Lower leg skin (tissue), 4 donors: ENCODE results near the gene TCP11X1. TPM values are rescaled to one million over a fixed set of nuclear protein-coding genes. Genes with fewer than 3 reads are reported as not detected.
"Not testable (repeated sequence)": the region's sequence is repeated elsewhere in the genome, so short reads cannot be mapped to it uniquely, and the experiment has no call there.

Experiments used
- DNase-seq, 2 donors: peaks; one replicate each; pipeline ENCODE4 v3.0.0-alpha.2; 2019; ENCODE audit warnings: low spot score in 2 of 2
- H3K4me3 ChIP-seq: fragments of 200-600 bp; sonication (generic); 2 replicates; pipeline ENCODE4 v1.5.1; 2017; ENCODE audit warnings: mild to moderate bottlenecking, low read depth; ENCODE audit not compliant: poor library complexity, severe bottlenecking
- POLR2A ChIP-seq, 2 donors: fragments of 450-650 bp; IDR thresholded peaks; one replicate each; pipeline ENCODE4 v1.6.1; 2016 to 2017; ENCODE audit warnings: antibody characterized with exemption in 2 of 2, mild to moderate bottlenecking in 1 of 2, moderate library complexity in 1 of 2
- WGBS, 2 donors: methylation state at CpG; one replicate each; pipeline ENCODE4 v1.1.5; 2018; 5-methylcytosine and 5-hydroxymethylcytosine counted together
- intact Hi-C: fragments of 100-400 bp; cut with DNase I; formaldehyde crosslinking; loops from one replicate; pipeline ENCODE4 v1.15.0; 2023; ENCODE audit warnings: low total_unique reads
- total RNA-seq, 4 donors: library from RNA; depleted of rRNA; stranded (reverse); fragments of >200 nt; gene quantifications; one replicate each; pipeline ENCODE4 v1.1.0, GENCODE V29; 2016
- TF ChIP-seq, protein P1 (sequence below), 3 donors: fragments of 450-650 bp; IDR thresholded peaks; one replicate each; pipeline ENCODE4 v1.5.1; 2016; ENCODE audit warnings: antibody characterized with exemption in 3 of 3, mild to moderate bottlenecking in 3 of 3, moderate library complexity in 2 of 3

The TCP11X1 gene
- total RNA-seq, result not detected

DNA sequence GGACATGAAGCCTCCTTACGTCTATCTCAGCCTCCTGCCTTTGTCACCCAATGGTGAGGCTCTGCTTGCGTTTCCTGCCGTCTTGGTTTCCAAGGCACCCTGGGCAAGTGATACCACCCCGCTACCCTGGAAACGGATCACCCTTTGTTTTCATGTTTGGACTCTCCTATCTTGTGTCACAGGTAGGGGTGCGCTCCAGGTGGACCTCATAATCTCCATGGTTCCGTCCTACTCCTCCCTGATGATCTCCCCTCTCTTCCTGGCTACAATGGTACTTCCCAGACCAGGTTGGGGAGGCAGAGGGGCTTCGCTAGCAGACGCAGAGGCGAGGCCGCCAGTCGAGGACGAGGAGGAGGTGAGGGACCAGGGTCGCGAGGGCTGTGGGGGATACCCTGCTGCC, at the start of gene TCP11X1:
Gene TCP11X1, plus strand, starts transcription at position 316 of the 400 bp plus-strand sequence.
- DNase-seq, H3K4me3 ChIP-seq, intact Hi-C loops: not testable (repeated sequence)
- WGBS, 2 donors, result no CpG with 5 or more reads among the region's 15 CpGs

DNA sequence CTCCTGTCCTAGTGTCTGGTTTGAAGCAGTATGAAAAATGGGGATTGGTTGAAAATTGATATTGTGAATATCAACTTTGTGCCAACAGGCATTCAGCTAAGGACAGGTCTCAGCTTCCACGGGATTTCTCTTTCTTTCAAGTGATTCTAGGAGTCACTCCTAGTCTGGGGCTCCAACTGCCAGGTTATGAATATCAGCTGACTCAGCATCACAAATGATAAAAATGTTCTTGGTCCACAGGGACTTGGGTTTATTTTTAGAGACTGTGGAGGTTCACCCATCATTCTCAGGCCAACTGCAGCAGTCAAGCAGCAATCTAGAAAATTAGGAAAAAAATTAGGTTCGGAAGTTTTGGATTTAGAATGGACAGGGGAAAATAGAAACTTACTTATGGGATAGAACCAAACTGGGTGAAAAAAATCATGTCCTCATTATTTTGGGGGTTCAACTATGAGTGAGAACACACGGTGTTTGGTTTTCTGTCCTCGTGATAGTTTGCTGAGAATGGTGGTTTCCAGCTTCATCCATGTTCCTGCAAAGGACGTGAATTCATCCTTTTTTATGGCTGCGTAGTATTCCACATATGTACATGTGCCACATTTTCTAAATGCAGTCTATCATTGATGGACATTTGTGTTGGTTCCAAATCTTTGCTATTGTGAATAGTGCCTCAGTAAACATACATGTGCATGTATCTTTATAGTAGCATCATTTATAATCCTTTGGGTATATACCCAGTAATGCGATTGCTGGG, 29.0 kb upstream of the TCP11X1 start:
- TF ChIP-seq POLR2A (IDR thresholded peaks at IDR 0.05), result no peak
- TF ChIP-seq, protein P1, sequence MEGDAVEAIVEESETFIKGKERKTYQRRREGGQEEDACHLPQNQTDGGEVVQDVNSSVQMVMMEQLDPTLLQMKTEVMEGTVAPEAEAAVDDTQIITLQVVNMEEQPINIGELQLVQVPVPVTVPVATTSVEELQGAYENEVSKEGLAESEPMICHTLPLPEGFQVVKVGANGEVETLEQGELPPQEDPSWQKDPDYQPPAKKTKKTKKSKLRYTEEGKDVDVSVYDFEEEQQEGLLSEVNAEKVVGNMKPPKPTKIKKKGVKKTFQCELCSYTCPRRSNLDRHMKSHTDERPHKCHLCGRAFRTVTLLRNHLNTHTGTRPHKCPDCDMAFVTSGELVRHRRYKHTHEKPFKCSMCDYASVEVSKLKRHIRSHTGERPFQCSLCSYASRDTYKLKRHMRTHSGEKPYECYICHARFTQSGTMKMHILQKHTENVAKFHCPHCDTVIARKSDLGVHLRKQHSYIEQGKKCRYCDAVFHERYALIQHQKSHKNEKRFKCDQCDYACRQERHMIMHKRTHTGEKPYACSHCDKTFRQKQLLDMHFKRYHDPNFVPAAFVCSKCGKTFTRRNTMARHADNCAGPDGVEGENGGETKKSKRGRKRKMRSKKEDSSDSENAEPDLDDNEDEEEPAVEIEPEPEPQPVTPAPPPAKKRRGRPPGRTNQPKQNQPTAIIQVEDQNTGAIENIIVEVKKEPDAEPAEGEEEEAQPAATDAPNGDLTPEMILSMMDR (IDR thresholded peaks at IDR 0.05), result no peak
- WGBS, 2 donors, result 70 to 85% methylated on average over 7 of the region's 7 CpGs

DNA sequence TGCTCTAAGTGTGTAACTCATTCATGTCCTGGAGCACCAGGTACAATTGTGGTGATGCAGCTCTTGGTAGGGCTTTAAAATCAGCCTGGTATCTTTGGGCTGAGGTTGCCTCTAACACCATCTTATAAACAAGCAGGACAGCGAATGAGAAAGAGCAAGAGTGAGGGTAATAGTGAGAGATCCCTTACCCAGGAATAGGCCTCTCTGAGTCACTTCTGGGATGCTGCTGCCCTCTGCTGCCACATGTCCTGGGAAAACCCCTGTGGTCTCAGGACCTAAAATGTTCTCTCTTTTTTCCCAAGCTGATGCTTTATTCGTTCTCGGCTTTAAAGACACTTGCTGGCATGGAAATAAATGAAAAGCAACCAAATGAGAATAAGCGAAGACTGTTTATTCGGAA, 7.2 kb upstream of the TCP11X1 start:
- WGBS, 2 donors, result no CpG with 5 or more reads among the region's 5 CpGs

More for the DNA sequence above, 29.0 kb upstream of the TCP11X1 start:
- DNase-seq, result no peak
- no peak overlapping the region for H3K4me3 ChIP-seq
- intact Hi-C loops, result no loop called here

DNA sequence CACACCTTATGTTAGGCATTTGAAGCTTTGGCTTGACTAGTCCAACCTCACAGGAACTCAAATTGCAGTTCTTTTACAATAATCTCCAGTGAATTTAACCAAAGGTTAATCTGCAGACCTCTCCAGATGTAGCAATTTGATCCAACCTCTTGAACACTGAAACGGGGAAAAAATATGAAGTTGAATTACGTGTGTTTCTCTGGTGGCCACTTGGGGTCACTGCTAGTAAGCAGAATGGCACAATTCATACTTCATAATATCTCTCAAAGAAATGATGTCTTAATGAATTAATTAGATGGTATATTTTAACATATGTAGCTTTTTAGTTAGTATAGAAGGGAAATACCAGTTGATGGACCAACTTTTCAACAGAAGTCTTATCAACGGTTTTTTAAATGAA, 1.4 kb downstream of the TCP11X1 start:
- DNase-seq, H3K4me3 ChIP-seq, intact Hi-C loops: not testable (repeated sequence)
- WGBS, 2 donors, result no CpG with 5 or more reads among the region's 3 CpGs

More for the DNA sequence above, 7.2 kb upstream of the TCP11X1 start:
- intact Hi-C loops, DNase-seq, H3K4me3 ChIP-seq: not testable (repeated sequence)

DNA sequence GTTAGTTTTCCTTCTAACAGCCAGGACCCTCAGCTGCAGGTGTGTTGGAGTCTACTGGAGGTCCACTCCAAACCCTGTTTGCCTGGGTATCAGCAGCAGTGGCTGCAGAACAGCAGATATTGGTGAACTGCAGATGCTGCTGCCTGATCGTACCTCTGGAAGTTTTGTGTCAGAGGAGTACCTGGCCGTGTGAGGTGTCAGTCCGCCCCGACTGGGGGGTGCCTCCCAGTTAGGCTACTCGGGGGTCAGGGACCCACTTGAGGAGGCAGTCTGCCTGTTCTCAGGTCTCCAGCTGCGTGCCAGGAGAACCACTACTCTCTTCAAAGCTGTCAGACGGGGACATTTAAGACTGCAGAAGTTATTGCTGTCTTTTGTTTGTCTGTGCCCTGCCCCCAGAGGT, 20.6 kb downstream of the TCP11X1 start:
- DNase-seq, result peak in 1 of 2 donors; percentile 10
- H3K4me3 ChIP-seq, intact Hi-C loops: not testable (repeated sequence)
- no CpG with 5 or more reads among the region's 7 CpGs for WGBS, 2 donors

DNA sequence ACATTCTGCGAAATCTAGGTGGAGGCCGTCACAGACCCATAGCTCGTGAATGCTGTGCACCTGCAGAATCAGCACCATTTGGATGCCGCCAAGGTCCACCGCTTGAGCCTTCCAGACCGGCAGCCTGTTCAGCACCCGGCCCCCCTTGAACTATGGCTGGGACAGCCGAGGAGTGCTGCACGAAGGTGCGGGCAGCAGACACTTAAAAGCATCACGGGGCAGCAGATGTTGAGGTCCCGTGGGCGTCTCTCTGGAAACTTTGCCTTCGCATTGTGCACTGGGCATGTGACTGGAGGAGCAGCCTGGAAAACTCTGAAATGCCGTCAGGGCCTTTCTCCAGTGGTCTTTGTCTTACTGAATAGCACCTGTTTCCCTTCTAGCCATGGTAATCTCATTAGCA, 25.2 kb downstream of the TCP11X1 start:
- intact Hi-C loops, H3K4me3 ChIP-seq: not testable (repeated sequence)
- 89% methylated on average over 7 of the region's 15 CpGs; no CpG with 5 or more reads in 1 of the 2 donors for WGBS, 2 donors
- DNase-seq, result peak in 1 of 2 donors; percentile 52

DNA sequence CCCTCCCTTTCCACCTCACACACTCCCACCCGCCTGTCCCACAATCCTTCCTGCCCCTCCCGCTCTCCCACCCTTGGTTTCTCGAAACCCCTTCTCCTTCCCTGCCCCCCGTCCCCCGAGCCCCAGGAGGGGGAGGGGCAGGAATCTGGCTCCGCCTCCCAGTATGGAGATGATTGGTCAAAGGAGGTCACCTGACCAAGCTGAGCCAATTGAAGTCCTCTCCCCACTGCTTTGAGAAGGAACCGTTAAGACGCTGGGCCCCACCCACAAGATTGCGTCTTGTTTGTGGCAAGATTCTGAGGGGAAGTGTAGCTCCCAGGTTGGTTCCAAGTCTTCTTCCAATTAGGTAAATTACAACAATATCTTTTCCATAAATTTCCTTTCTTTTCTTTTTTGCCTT, 31.8 kb downstream of the TCP11X1 start, which contains the start of gene NXF2:
Gene NXF2, plus strand, starts transcription at position 275 of the 400 bp plus-strand sequence. CDS start 59,912 bp downstream, outside the sequence.
- DNase-seq, H3K4me3 ChIP-seq, intact Hi-C loops: not testable (repeated sequence)
- no CpG with 5 or more reads among the region's 9 CpGs for WGBS, 2 donors

DNA sequence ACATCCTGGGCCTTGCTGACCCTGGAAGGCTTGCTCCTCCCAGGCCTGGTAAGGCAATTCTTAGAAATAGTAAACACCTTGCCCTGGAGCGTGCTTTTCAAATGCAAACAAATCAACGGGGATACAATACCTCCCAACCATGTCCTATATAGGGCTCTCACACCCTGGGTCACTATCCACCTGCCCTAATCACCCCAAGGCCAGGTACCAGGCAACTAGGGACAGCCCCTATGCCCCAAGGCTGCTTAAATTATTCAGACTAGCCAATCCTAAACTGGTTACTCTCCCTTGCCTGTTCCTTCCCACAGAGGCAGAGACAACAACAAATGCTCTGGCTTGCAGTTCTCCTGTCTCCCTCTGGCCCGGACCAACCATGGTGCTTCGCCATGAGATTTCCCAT, 57.1 kb downstream of the TCP11X1 start:
- WGBS, 2 donors, result no CpG with 5 or more reads among the region's 4 CpGs
- DNase-seq, intact Hi-C loops, H3K4me3 ChIP-seq: not testable (repeated sequence)

Other genes with a start within 250 kb of the TCP11X1 start
- gene TCEAL2, start 89.6 kb upstream of the TCP11X1 start, total RNA-seq, result 1 to 10 TPM in 2 of 4 donors, under 1 TPM in 2; 0.32 to 1.6 (median 0.84) TPM
- gene TCEAL6, start 72.8 kb upstream of the TCP11X1 start, total RNA-seq, result not detected
- 1 to 10 TPM; 1.3 to 6.4 (median 3.0) TPM for gene BEX5, start 59.3 kb upstream of the TCP11X1 start, total RNA-seq
- not detected for gene NXF2, start 31.9 kb downstream of the TCP11X1 start, total RNA-seq
- gene NXF2B, start 224.7 kb downstream of the TCP11X1 start, total RNA-seq, result not detected